ENCODE data around the gene DAB2IP. TPM values are rescaled to one million over a fixed set of nuclear protein-coding genes. Genes with fewer than 3 reads are reported as not detected.

Gene DAB2IP
- total RNA-seq, 1 experiment from 2014 or later = 56.3 TPM

- Mint-ChIP-seq H3K27ac (ENCODE audit: unreplicated experiment) (no peak overlapping the region), H3K4me3 (ENCODE audit: low read depth, unreplicated experiment) (no peak overlapping the region), H3K27me3 (ENCODE audit: unreplicated experiment) (no peaks in the 10 kb centered on the region), H3K9me3 (ENCODE audit: low read depth, unreplicated experiment) (no peaks in the 10 kb centered on the region), H3K36me3 (ENCODE audit: insufficient read depth, unreplicated experiment) (no peaks in the 10 kb centered on the region), H3K4me1 (ENCODE audit: low read depth, unreplicated experiment) (peaks cover 12% of the 10 kb centered on the region)
- peak; percentile 86 for DNase-seq
- CTCF ChIA-PET = interaction anchor here (0.6 to 1.1 kb wide), 20 partner anchors 8 to 435 kb away, joined by 3 to 7 read pairs (median 4); no protein-coding TSS in a partner anchor
- BruUV-seq (replicated peaks) = no TSS peak
- TF ChIP-seq CTCF (IDR thresholded peaks at IDR 0.05; ENCODE audit: unreplicated experiment) = peak; percentile 66
- intact Hi-C loops (cut with micrococcal nuclease; ENCODE audit: unreplicated experiment) = loop anchor here (2.0 kb wide), 1 partner anchor 306 kb away; no protein-coding TSS in a partner anchor
Observed at GRCh38 chr9:121686930-121687541, 35.6 kb downstream of the DAB2IP start.

- intact Hi-C loops (cut with micrococcal nuclease; ENCODE audit: unreplicated experiment) = no loop called here
- H3K27ac Mint-ChIP-seq (ENCODE audit: unreplicated experiment) = no peak overlapping the region
- H3K27me3 Mint-ChIP-seq (ENCODE audit: unreplicated experiment) = no peaks in the 10 kb centered on the region
- no peak for TF ChIP-seq CTCF (IDR thresholded peaks at IDR 0.05; ENCODE audit: unreplicated experiment)
- no peak for DNase-seq
- no peak overlapping the region for H3K4me3 Mint-ChIP-seq (ENCODE audit: low read depth, unreplicated experiment)
- CTCF ChIA-PET = interaction anchor here (1.1 kb wide), 1 partner anchor 47 kb away, joined by 3 read pairs; no protein-coding TSS in a partner anchor
- no TSS peak for BruUV-seq (replicated peaks)
- H3K4me1 Mint-ChIP-seq (ENCODE audit: low read depth, unreplicated experiment) = peaks cover 24% of the 10 kb centered on the region
- H3K9me3 Mint-ChIP-seq (ENCODE audit: low read depth, unreplicated experiment) = no peaks in the 10 kb centered on the region
- peaks cover 9% of the 10 kb centered on the region for H3K36me3 Mint-ChIP-seq (ENCODE audit: insufficient read depth, unreplicated experiment)
Observed at GRCh38 chr9:121688146-121688680, 36.8 kb downstream of the DAB2IP start.

GRCh38 chr9:121688681-121689080 lies 37.2 kb downstream of the DAB2IP start:
- CTCF ChIA-PET = no interaction called here
- no peak for TF ChIP-seq CTCF (IDR thresholded peaks at IDR 0.05; ENCODE audit: unreplicated experiment)
- Mint-ChIP-seq H3K4me1 (ENCODE audit: low read depth, unreplicated experiment) (peaks cover 27% of the 10 kb centered on the region), H3K27ac (ENCODE audit: unreplicated experiment) (no peak overlapping the region), H3K4me3 (ENCODE audit: low read depth, unreplicated experiment) (no peak overlapping the region), H3K27me3 (ENCODE audit: unreplicated experiment) (no peaks in the 10 kb centered on the region), H3K36me3 (ENCODE audit: insufficient read depth, unreplicated experiment) (peaks cover 9% of the 10 kb centered on the region), H3K9me3 (ENCODE audit: low read depth, unreplicated experiment) (no peaks in the 10 kb centered on the region)
- intact Hi-C loops (cut with micrococcal nuclease; ENCODE audit: unreplicated experiment) = no loop called here
- DNase-seq = no peak
- BruUV-seq (replicated peaks) = no TSS peak

GRCh38 chr9:121689461-121690157 lies 38.2 kb downstream of the DAB2IP start:
- Mint-ChIP-seq H3K4me3 (ENCODE audit: low read depth, unreplicated experiment) (no peak overlapping the region), H3K36me3 (ENCODE audit: insufficient read depth, unreplicated experiment) (peaks cover 9% of the 10 kb centered on the region), H3K9me3 (ENCODE audit: low read depth, unreplicated experiment) (no peaks in the 10 kb centered on the region), H3K4me1 (ENCODE audit: low read depth, unreplicated experiment) (peaks cover 27% of the 10 kb centered on the region), H3K27me3 (ENCODE audit: unreplicated experiment) (no peaks in the 10 kb centered on the region), H3K27ac (ENCODE audit: unreplicated experiment) (no peak overlapping the region)
- TF ChIP-seq CTCF (IDR thresholded peaks at IDR 0.05; ENCODE audit: unreplicated experiment) = no peak
- intact Hi-C loops (cut with micrococcal nuclease; ENCODE audit: unreplicated experiment) = no loop called here
- CTCF ChIA-PET = interaction anchor here (0.8 kb wide), 2 partner anchors 31 to 91 kb away, joined by 4 to 5 read pairs; no protein-coding TSS in a partner anchor
- DNase-seq = no peak
- BruUV-seq (replicated peaks) = no TSS peak

Data from Calu3 (cell line).